Sciatic nerve (tissue), 2 donors: ENCODE data around the gene CCDC183. TPM values are rescaled to one million over a fixed set of nuclear protein-coding genes. Genes with fewer than 3 reads are reported as not detected.
A peak's percentile ranks its signal among the peaks of the same experiment; 100 is the strongest.
"Not testable (repeated sequence)": the region's sequence is repeated elsewhere in the genome, so short reads cannot be mapped to it uniquely, and the experiment has no call there.

Experiments
- ATAC-seq: fragments of 200-7000 bp; cut with Tn5 transposase; one replicate; pipeline ENCODE4 v1.9.1; 2020; ENCODE audit warnings: mild to moderate bottlenecking, moderate library complexity
- DNase-seq: peaks from one replicate; pipeline ENCODE4 v3.0.0-alpha.2; 2020; ENCODE audit warnings: low spot score
- intact Hi-C: fragments of 100-400 bp; cut with DNase I; formaldehyde crosslinking; loops from one replicate; pipeline ENCODE4 v1.14.2; 2022
- total RNA-seq: library from RNA; stranded (reverse); fragmentation: NEBNext Ultra II Directional; extraction: Animal tissue kit (Norgen Biotek cat#: 25700); gene quantifications from one replicate; pipeline ENCODE4 v1.2.1, GENCODE V29; 2021
- donor health status: DM: no; HTN: no; CAD: no.
- donor health status: DM: no; HTN: no; CAD: no.

CCDC183 gene
- total RNA-seq, 1 donor from 2014 or later: 2.5 TPM

GRCh38 chr9:136794281-136794999 is 1.7 kb upstream of the CCDC183 start:
- no peak for ATAC-seq
- intact Hi-C loops: no loop called here
- no peak for DNase-seq

- no peak for ATAC-seq
- intact Hi-C loops: loop anchor here (5.0 kb wide), 1 partner anchor 237 kb away; the partner anchor contains the start of gene FUT7
Measured at GRCh38 chr9:136795000-136795348, 1.2 kb upstream of the CCDC183 start.

GRCh38 chr9:136796775-136797347 is 723 bp downstream of the CCDC183 start:
- intact Hi-C loops: loop anchor here (5.0 kb wide), 1 partner anchor 235 kb away; the partner anchor contains the start of gene FUT7
- ATAC-seq, DNase-seq: not testable (repeated sequence)

More at GRCh38 chr9:136795000-136795348, 1.2 kb upstream of the CCDC183 start:
- no peak for DNase-seq

GRCh38 chr9:136798708-136799078 is 2.6 kb downstream of the CCDC183 start:
- DNase-seq: no peak
- intact Hi-C loops: loop anchor here (5.0 kb wide), 1 partner anchor 234 kb away; the partner anchor contains the start of gene FUT7
- ATAC-seq: peak; percentile 3

GRCh38 chr9:136799079-136799853 is 3.1 kb downstream of the CCDC183 start:
- intact Hi-C loops: loop anchor here (5.0 kb wide), 1 partner anchor 233 kb away; the partner anchor contains the start of gene FUT7
- no peak for DNase-seq
- ATAC-seq: no peak

- peak; percentile 80 for DNase-seq
- ATAC-seq: peak; percentile 63
- intact Hi-C loops: loop anchor here (5.0 kb wide), 1 partner anchor 232 kb away; the partner anchor contains the start of gene FUT7
Measured at GRCh38 chr9:136799854-136800657, 3.9 kb downstream of the CCDC183 start.

GRCh38 chr9:136802321-136802720 is 6.2 kb downstream of the CCDC183 start:
- no peak for ATAC-seq
- DNase-seq: no peak
- intact Hi-C loops: no loop called here

GRCh38 chr9:136803009-136803550 is 6.9 kb downstream of the CCDC183 start:
- ATAC-seq, DNase-seq, intact Hi-C loops: not testable (repeated sequence)

GRCh38 chr9:136803551-136804508 is 7.7 kb downstream of the CCDC183 start:
- no peak for ATAC-seq
- no peak for DNase-seq
- intact Hi-C loops: no loop called here

GRCh38 chr9:136804509-136805206 is 8.5 kb downstream of the CCDC183 start:
- intact Hi-C loops: no loop called here
- DNase-seq: no peak
- no peak for ATAC-seq

- DNase-seq: no peak
Measured at GRCh38 chr9:136805207-136805740, 9.1 kb downstream of the CCDC183 start.

GRCh38 chr9:136806067-136806466 is 9.9 kb downstream of the CCDC183 start:
- intact Hi-C loops: no loop called here
- ATAC-seq (no peak), DNase-seq (no peak)

More at GRCh38 chr9:136805207-136805740, 9.1 kb downstream of the CCDC183 start:
- ATAC-seq: no peak
- intact Hi-C loops: no loop called here

GRCh38 chr9:136806631-136807201 is 10.6 kb downstream of the CCDC183 start:
- ATAC-seq (peak; percentile 13), DNase-seq (no peak)
- intact Hi-C loops: no loop called here

- intact Hi-C loops: no loop called here
- DNase-seq (peak; percentile 86), ATAC-seq (peak; percentile 86)
Measured at GRCh38 chr9:136807281-136808074, 11.3 kb downstream of the CCDC183 start, which contains the start of gene RABL6. RABL6 (plus strand) TSS chr9:136807948; CDS start chr9:136808197, 249 bp downstream.

- ATAC-seq: no peak
- intact Hi-C loops: no loop called here
Measured at GRCh38 chr9:136808075-136808805, 12.1 kb downstream of the CCDC183 start.

More at GRCh38 chr9:136808075-136808805, 12.1 kb downstream of the CCDC183 start:
- DNase-seq: no peak
